ENCODE data around the gene EFCAB5. TPM values are rescaled to one million over a fixed set of nuclear protein-coding genes. Genes with fewer than 3 reads are reported as not detected.
A peak's percentile ranks its signal among the peaks of the same experiment; 100 is the strongest.

EFCAB5 gene
- total and polyA plus RNA-seq, 2 of the 13 experiments (the other 11 are each of a cell fraction or from before 2014, with no cell fraction given), result 0.15 TPM; not detected in 1

- TF ChIP-seq EHMT2 (IDR thresholded peaks at IDR 0.05; ENCODE audit: borderline replicate concordance, low read depth, low read length) (no peak), ARID3A (IDR thresholded peaks at IDR 0.05; ENCODE audit: low read depth, low read length) (peak; percentile 48; the same call in 1 of the 2 replicates), SUZ12 (IDR thresholded peaks at IDR 0.05; ENCODE audit: low read depth, low read length) (no peak), HNRNPK (IDR thresholded peaks at IDR 0.05; ENCODE audit: low read depth, low read length, poor library complexity, severe bottlenecking) (no peak), ATRX (CRISPR knock-in tag; IDR thresholded peaks at IDR 0.05; ENCODE audit: borderline replicate concordance) (no peak), ZNF775 (CRISPR knock-in tag; IDR thresholded peaks at IDR 0.05; ENCODE audit: borderline replicate concordance) (no peak), ZNF670 (CRISPR knock-in tag; IDR thresholded peaks at IDR 0.05; ENCODE audit: borderline replicate concordance) (no peak), CBX5 (CRISPR knock-in tag; IDR thresholded peaks at IDR 0.05; ENCODE audit: borderline replicate concordance) (no peak), ZNF558 (CRISPR knock-in tag; IDR thresholded peaks at IDR 0.05; ENCODE audit: borderline replicate concordance) (no peak), MYPOP (CRISPR knock-in tag; IDR thresholded peaks at IDR 0.05) (peak; percentile 84; the same call in 1 of the 2 replicates), SRSF1 (optimal IDR thresholded peaks at IDR 0.05; ENCODE audit: low read depth, low read length) (no peak), MBNL3 (CRISPR knock-in tag; conservative IDR thresholded peaks at IDR 0.05) (no peak), ZBED4 (CRISPR knock-in tag; IDR thresholded peaks at IDR 0.05; ENCODE audit: borderline replicate concordance) (no peak), HNRNPUL1 (IDR thresholded peaks at IDR 0.05; ENCODE audit: low read depth, low read length) (no peak), THRA (CRISPR knock-in tag; IDR thresholded peaks at IDR 0.05; ENCODE audit: borderline replicate concordance) (0 out of 2 replicates have a peak, but pooled peaks have one; percentile 14), ZNF276 (CRISPR knock-in tag; IDR thresholded peaks at IDR 0.05; ENCODE audit: low read depth) (0 out of 2 replicates have a peak, but pooled peaks have one; percentile 53), DDIT3 (CRISPR knock-in tag; IDR thresholded peaks at IDR 0.05) (no peak)
Measured at GRCh38 chr17:30104575-30105339, 163.3 kb downstream of the EFCAB5 start (continued).
